CD14-positive monocyte (primary cell): Measurements from ENCODE around the gene SETDB1. TPM values are rescaled to one million over a fixed set of nuclear protein-coding genes. Genes with fewer than 3 reads are reported as not detected.

Source experiments
- DNase-seq, 3 donors: peaks; one replicate each; pipeline ENCODE4 v3.0.0-alpha.2; 2011 to 2022
- H2AFZ ChIP-seq: 2 replicates; pipeline ENCODE4 v1.6.0; 2012; ENCODE audit warnings: mild to moderate bottlenecking, low read depth, low read length, inconsistent platforms; ENCODE audit not compliant: insufficient read depth, poor library complexity, severe bottlenecking
- H3K27ac ChIP-seq, 2 donors: 1 replicate in 1 of 2; 2 replicates in 1 of 2; pipeline ENCODE4 v1.5.1; 2012 to 2013; ENCODE audit warnings: low read length in 2 of 2, control low read depth in 1 of 2, inconsistent platforms in 1 of 2, low read depth in 1 of 2, mild to moderate bottlenecking in 1 of 2
- H3K27me3 ChIP-seq, 2 donors: one replicate each; pipeline versions ENCODE4 v1.6.0 to v1.6.1; 2011 to 2013; ENCODE audit warnings: low read length in 2 of 2; ENCODE audit not compliant: control insufficient read depth in 2 of 2, insufficient read depth in 2 of 2
- H3K36me3 ChIP-seq, 2 donors: replicated peaks in 1 of 2; 1 replicate in 1 of 2; 2 replicates in 1 of 2; pipeline versions ENCODE4 v1.5.1 to v1.6.1; 2012 to 2013; ENCODE audit warnings: low read length in 2 of 2, control low read depth in 1 of 2, inconsistent platforms in 1 of 2, mild to moderate bottlenecking in 1 of 2; ENCODE audit not compliant: insufficient read depth in 2 of 2, control insufficient read depth in 1 of 2
- H3K4me1 ChIP-seq, 2 donors: 1 replicate in 1 of 2; 2 replicates in 1 of 2; pipeline versions ENCODE4 v1.5.1 to v1.6.1; 2012 to 2013; ENCODE audit warnings: low read length in 2 of 2, control low read depth in 1 of 2, inconsistent platforms in 1 of 2, mild to moderate bottlenecking in 1 of 2, moderate library complexity in 1 of 2; ENCODE audit not compliant: insufficient read depth in 2 of 2, control insufficient read depth in 1 of 2
- H3K4me2 ChIP-seq: replicated peaks from 2 replicates; pipeline ENCODE3; 2012; ENCODE audit warnings: low read length, moderate library complexity, mild to moderate bottlenecking; ENCODE audit not compliant: poor library complexity, severe bottlenecking; ENCODE audit errors: extremely low read depth
- H3K4me3 ChIP-seq, 3 experiments: fragments of 200-600 bp in 1 of 3; sonication (generic) in 1 of 3; replicated peaks in 1 of 3; 1 replicate in 2 of 3; 2 replicates in 1 of 3; pipeline ENCODE4 v1.5.1; 2011 to 2013; ENCODE audit warnings: low read length in 3 of 3, mild to moderate bottlenecking in 3 of 3, control low read depth in 2 of 3, low read depth in 2 of 3, inconsistent platforms in 1 of 3, moderate library complexity in 1 of 3
- H3K79me2 ChIP-seq: 2 replicates; pipeline ENCODE4 v1.6.0; 2012; ENCODE audit warnings: mild to moderate bottlenecking, control low read depth, inconsistent platforms, low read length, moderate library complexity; ENCODE audit not compliant: insufficient read depth
- H3K9ac ChIP-seq: 2 replicates; pipeline ENCODE4 v1.6.0; 2017; ENCODE audit warnings: low read length, mild to moderate bottlenecking; ENCODE audit not compliant: insufficient read depth, poor library complexity, severe bottlenecking
- H3K9me3 ChIP-seq, 2 donors: replicated peaks in 1 of 2; 1 replicate in 1 of 2; 2 replicates in 1 of 2; pipeline versions ENCODE4 v1.5.1 to v1.6.1; 2012 to 2013; ENCODE audit warnings: low read length in 2 of 2, control low read depth in 1 of 2; ENCODE audit not compliant: control insufficient read depth in 1 of 2, insufficient read depth in 1 of 2
- H4K20me1 ChIP-seq: 2 replicates; pipeline ENCODE4 v1.6.0; 2012; ENCODE audit warnings: mild to moderate bottlenecking, low read length, control low read depth, moderate library complexity; ENCODE audit not compliant: insufficient read depth
- H3K27ac Mint-ChIP-seq, 7 donors: one replicate each; pipeline ENCODE4 v1.8.0; 2020; ENCODE audit warnings: mild to moderate bottlenecking in 7 of 7, mixed read lengths in 7 of 7, moderate library complexity in 6 of 7, inconsistent platforms in 2 of 7
- H3K27me3 Mint-ChIP-seq, 3 donors: one replicate each; pipeline ENCODE4 v1.8.0; 2021 to 2022; ENCODE audit warnings: low read depth in 3 of 3, mild to moderate bottlenecking in 3 of 3, mixed read lengths in 3 of 3, moderate library complexity in 3 of 3, inconsistent platforms in 1 of 3
- H3K36me3 Mint-ChIP-seq, 2 donors: one replicate each; pipeline ENCODE4 v1.8.0; 2020; ENCODE audit warnings: mixed read lengths in 2 of 2, inconsistent platforms in 1 of 2, mild to moderate bottlenecking in 1 of 2
- H3K4me1 Mint-ChIP-seq: one replicate; pipeline ENCODE4 v1.8.0; 2020; ENCODE audit warnings: mild to moderate bottlenecking, mixed read lengths
- H3K4me3 Mint-ChIP-seq, 2 donors: one replicate each; pipeline ENCODE4 v1.8.0; 2020; ENCODE audit warnings: mild to moderate bottlenecking in 2 of 2, mixed read lengths in 2 of 2, moderate library complexity in 1 of 2
- H3K9me3 Mint-ChIP-seq, 7 donors: one replicate each; pipeline ENCODE4 v1.8.0; 2020 to 2022; ENCODE audit warnings: mixed read lengths in 7 of 7, mild to moderate bottlenecking in 6 of 7, moderate library complexity in 6 of 7, inconsistent platforms in 2 of 7
- WGBS: methylation state at CpG from one replicate; pipeline ENCODE4 v1.1.5; 2013; ENCODE audit warnings: missing lambda C conversion rate; ENCODE audit not compliant: insufficient coverage; 5-methylcytosine and 5-hydroxymethylcytosine counted together
- intact Hi-C, 2 donors: fragments of 100-400 bp; cut with micrococcal nuclease; formaldehyde crosslinking; loops; one replicate each; pipeline versions ENCODE4 v1.15.0 to v1.15.1; 2023
- polyA plus RNA-seq, 3 donors: library from polyadenylated mRNA; depleted of rRNA in 1 of 3; unstranded in 2 of 3; stranded (reverse) in 1 of 3; fragments of 300-500 nt in 2 of 3; fragments of >200 nt in 1 of 3; fragmentation: Illumina TruSeq in 2 of 3; gene quantifications; 1 replicate in 2 of 3; 2 replicates in 1 of 3; pipeline ENCODE4 v1.2.3, GENCODE V29; 2012 to 2021
- TF ChIP-seq, protein P1 (sequence below): fragments of 200-600 bp; IDR thresholded peaks from one replicate; pipeline ENCODE4 v1.8.0; 2022; ENCODE audit warnings: antibody characterized with exemption, mild to moderate bottlenecking

The SETDB1 gene
- polyA plus RNA-seq, 3 donors, result 13.9 to 69.4 (median 15.5) TPM

GRCh38 chr1:150912623-150913022 is 13.5 kb upstream of the SETDB1 start:
- TF ChIP-seq, protein P1, sequence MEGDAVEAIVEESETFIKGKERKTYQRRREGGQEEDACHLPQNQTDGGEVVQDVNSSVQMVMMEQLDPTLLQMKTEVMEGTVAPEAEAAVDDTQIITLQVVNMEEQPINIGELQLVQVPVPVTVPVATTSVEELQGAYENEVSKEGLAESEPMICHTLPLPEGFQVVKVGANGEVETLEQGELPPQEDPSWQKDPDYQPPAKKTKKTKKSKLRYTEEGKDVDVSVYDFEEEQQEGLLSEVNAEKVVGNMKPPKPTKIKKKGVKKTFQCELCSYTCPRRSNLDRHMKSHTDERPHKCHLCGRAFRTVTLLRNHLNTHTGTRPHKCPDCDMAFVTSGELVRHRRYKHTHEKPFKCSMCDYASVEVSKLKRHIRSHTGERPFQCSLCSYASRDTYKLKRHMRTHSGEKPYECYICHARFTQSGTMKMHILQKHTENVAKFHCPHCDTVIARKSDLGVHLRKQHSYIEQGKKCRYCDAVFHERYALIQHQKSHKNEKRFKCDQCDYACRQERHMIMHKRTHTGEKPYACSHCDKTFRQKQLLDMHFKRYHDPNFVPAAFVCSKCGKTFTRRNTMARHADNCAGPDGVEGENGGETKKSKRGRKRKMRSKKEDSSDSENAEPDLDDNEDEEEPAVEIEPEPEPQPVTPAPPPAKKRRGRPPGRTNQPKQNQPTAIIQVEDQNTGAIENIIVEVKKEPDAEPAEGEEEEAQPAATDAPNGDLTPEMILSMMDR, result no peak
- Mint-ChIP-seq H3K36me3 (no peaks in the 10 kb centered on the region), H3K4me1 (peaks cover 8% of the 10 kb centered on the region), H3K27me3 (no peaks in the 10 kb centered on the region), H3K27ac (no peak overlapping the region), H3K9me3 (peaks cover 0 to 17% (median 15%) of the 10 kb centered on the region in 7 donors), H3K4me3 (no peak overlapping the region)
- H3K4me1 ChIP-seq, result peaks cover 4 to 10% of the 10 kb centered on the region in 2 donors
- H3K79me2 ChIP-seq, result no peaks in the 10 kb centered on the region
- H3K4me2 ChIP-seq, result no peak overlapping the region
- H3K4me3 ChIP-seq, result no peak overlapping the region
- DNase-seq, result no peak
- H3K27me3 ChIP-seq, result no peaks in the 10 kb centered on the region
- no peak overlapping the region for H3K27ac ChIP-seq
- H2AFZ ChIP-seq, result no peak overlapping the region
- H3K36me3 ChIP-seq, result no peaks in the 10 kb centered on the region
- peaks cover 5 to 13% of the 10 kb centered on the region in 2 donors for H3K9me3 ChIP-seq
- H3K9ac ChIP-seq, result no peak overlapping the region
- intact Hi-C loops, result no loop called here
- H4K20me1 ChIP-seq, result no peaks in the 10 kb centered on the region

- no peaks in the 10 kb centered on the region for H3K79me2 ChIP-seq
- no peaks in the 10 kb centered on the region for H3K36me3 ChIP-seq
- TF ChIP-seq, protein P1, result no peak
- H3K4me3 ChIP-seq, result no peak overlapping the region
- H3K4me3 Mint-ChIP-seq, result no peak overlapping the region
- no peak for DNase-seq
- H3K4me1 Mint-ChIP-seq, result peaks cover 5% of the 10 kb centered on the region
- H3K36me3 Mint-ChIP-seq, result no peaks in the 10 kb centered on the region
- no peaks in the 10 kb centered on the region for H4K20me1 ChIP-seq
- H3K27ac ChIP-seq, result no peak overlapping the region
- H3K9me3 ChIP-seq, result no peaks in the 10 kb centered on the region
- no peaks in the 10 kb centered on the region for H3K4me1 ChIP-seq
- H2AFZ ChIP-seq, result no peak overlapping the region
- intact Hi-C loops, result no loop called here
- H3K27me3 Mint-ChIP-seq, result peaks cover 0 to 2% (median 2%) of the 10 kb centered on the region in 3 donors
- no peaks in the 10 kb centered on the region for H3K9me3 Mint-ChIP-seq
- H3K9ac ChIP-seq, result no peak overlapping the region
- no peak overlapping the region for H3K27ac Mint-ChIP-seq
- no peak overlapping the region for H3K4me2 ChIP-seq
- WGBS, result 100% methylated on average over 1 of the region's 7 CpGs
- H3K27me3 ChIP-seq, result no peaks in the 10 kb centered on the region
Observed at GRCh38 chr1:150917387-150917786, 8.8 kb upstream of the SETDB1 start.
